Lower leg skin (tissue), 3 donors: Measurements from ENCODE around the gene SLCO2B1.

Experiments
- CTCF ChIP-seq, 3 donors: fragments of 450-650 bp; IDR thresholded peaks; one replicate each; pipeline ENCODE4 v1.5.1; 2016; ENCODE audit warnings: antibody characterized with exemption in 3 of 3, mild to moderate bottlenecking in 3 of 3, moderate library complexity in 2 of 3
- POLR2A ChIP-seq, 2 donors: fragments of 450-650 bp; IDR thresholded peaks; one replicate each; pipeline ENCODE4 v1.6.1; 2016 to 2017; ENCODE audit warnings: antibody characterized with exemption in 2 of 2, mild to moderate bottlenecking in 1 of 2, moderate library complexity in 1 of 2

DNA sequence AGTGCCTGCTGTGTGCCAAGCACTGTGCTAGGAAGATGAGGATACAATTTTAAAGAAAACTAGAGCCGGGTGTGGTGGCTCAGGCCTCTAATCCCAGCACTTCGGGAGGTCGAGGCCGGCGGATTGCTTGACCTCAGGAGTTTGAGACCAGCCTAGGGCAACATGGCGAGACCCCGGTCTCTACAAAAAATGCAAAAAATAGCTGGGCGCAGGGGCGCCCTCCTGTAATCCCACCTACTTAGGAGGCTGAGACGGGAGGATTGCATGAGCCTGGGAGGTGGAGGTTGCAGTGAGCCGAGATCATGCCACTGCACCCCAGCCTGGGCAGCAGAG, 98.0 kb downstream of the SLCO2B1 start:
- TF ChIP-seq CTCF (IDR thresholded peaks at IDR 0.05) (no peak), POLR2A (IDR thresholded peaks at IDR 0.05) (no peak)
